ENCODE results near the gene MIER1. TPM values are rescaled to one million over a fixed set of nuclear protein-coding genes. Genes with fewer than 3 reads are reported as not detected.
A peak's percentile ranks its signal among the peaks of the same experiment; 100 is the strongest.
"Not testable (repeated sequence)": the region's sequence is repeated elsewhere in the genome, so short reads cannot be mapped to it uniquely, and the experiment has no call there.

Gene MIER1
- total RNA-seq, 2 donors from 2014 or later = 18.2 to 18.4 TPM

GRCh38 chr1:66978201-66978600, 53.4 kb downstream of the MIER1 start:
- Histone ChIP-seq H3K27me3 (no peaks in the 10 kb centered on the region), H3K36me3 (peaks cover 73% of the 10 kb centered on the region)
- TF ChIP-seq CTCF (IDR thresholded peaks at IDR 0.05) = no peak

GRCh38 chr1:66979621-66980020, 54.8 kb downstream of the MIER1 start:
- H3K27ac ChIP-seq; H3K27me3 ChIP-seq; H3K9me3 ChIP-seq; H3K4me1 ChIP-seq; DNase-seq (ENCODE audit: low spot score); H3K4me3 ChIP-seq: not testable (repeated sequence)
- H3K36me3 ChIP-seq = peaks cover 79% of the 10 kb centered on the region

More at GRCh38 chr1:66978201-66978600, 53.4 kb downstream of the MIER1 start:
- no peak overlapping the region for H3K4me3 ChIP-seq
- no peak for DNase-seq (ENCODE audit: low spot score)
- no peaks in the 10 kb centered on the region for H3K9me3 ChIP-seq
- H3K27ac ChIP-seq = no peak overlapping the region
- H3K4me1 ChIP-seq = peaks cover 0 to 8% of the 10 kb centered on the region in 2 donors

GRCh38 chr1:66980745-66981367, 56.1 kb downstream of the MIER1 start:
- peaks cover 0 to 8% of the 10 kb centered on the region in 2 donors for H3K4me1 ChIP-seq
- H3K9me3 ChIP-seq = no peaks in the 10 kb centered on the region
- TF ChIP-seq CTCF (IDR thresholded peaks at IDR 0.05) = no peak
- H3K27ac ChIP-seq = peak overlapping the region in 1 of 2 donors; percentile 29
- DNase-seq (ENCODE audit: low spot score) = no peak
- no peaks in the 10 kb centered on the region for H3K27me3 ChIP-seq
- peaks cover 81% of the 10 kb centered on the region for H3K36me3 ChIP-seq
- no peak overlapping the region for H3K4me3 ChIP-seq

DNA sequence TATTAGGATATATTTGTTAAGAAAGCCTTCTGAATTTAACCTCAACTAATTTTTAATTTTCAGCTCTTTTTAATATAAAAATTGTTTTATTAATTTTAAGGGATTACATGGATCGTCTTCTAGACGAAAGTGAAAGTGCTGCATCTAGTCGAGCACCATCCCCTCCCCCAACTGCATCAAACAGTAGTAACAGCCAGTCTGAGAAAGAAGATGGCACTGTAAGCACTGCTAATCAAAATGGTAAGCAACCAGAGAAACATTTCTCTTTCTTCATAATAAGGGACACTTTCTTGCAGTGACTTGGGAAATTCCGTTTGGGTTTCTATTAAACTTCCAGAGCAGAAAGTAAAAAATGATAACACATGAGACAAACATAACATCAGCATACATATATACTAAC, 56.9 kb downstream of the MIER1 start:
- Histone ChIP-seq H3K27ac (peak overlapping the region in 1 of 2 donors; percentile 29), H3K36me3 (peaks cover 80% of the 10 kb centered on the region), H3K9me3 (no peaks in the 10 kb centered on the region), H3K4me1 (peaks cover 0 to 8% of the 10 kb centered on the region in 2 donors), H3K27me3 (no peaks in the 10 kb centered on the region), H3K4me3 (peak overlapping the region in 1 of 2 donors; percentile 23)
- DNase-seq (ENCODE audit: low spot score) = no peak
- TF ChIP-seq CTCF (IDR thresholded peaks at IDR 0.05) = no peak

GRCh38 chr1:66982561-66983260, 57.9 kb downstream of the MIER1 start:
- DNase-seq (ENCODE audit: low spot score) = no peak
- Histone ChIP-seq H3K27ac (no peak overlapping the region), H3K9me3 (no peaks in the 10 kb centered on the region), H3K4me1 (peaks cover 0 to 8% of the 10 kb centered on the region in 2 donors), H3K36me3 (peaks cover 74% of the 10 kb centered on the region), H3K4me3 (no peak overlapping the region), H3K27me3 (no peaks in the 10 kb centered on the region)
- no peak for TF ChIP-seq CTCF (IDR thresholded peaks at IDR 0.05)

GRCh38 chr1:66984491-66984890, 59.7 kb downstream of the MIER1 start:
- H3K27ac ChIP-seq = no peak overlapping the region
- no peaks in the 10 kb centered on the region for H3K9me3 ChIP-seq
- DNase-seq (ENCODE audit: low spot score) = no peak
- no peaks in the 10 kb centered on the region for H3K27me3 ChIP-seq
- H3K4me1 ChIP-seq = peaks cover 0 to 8% of the 10 kb centered on the region in 2 donors
- peaks cover 71% of the 10 kb centered on the region for H3K36me3 ChIP-seq
- no peak overlapping the region for H3K4me3 ChIP-seq
- TF ChIP-seq CTCF (IDR thresholded peaks at IDR 0.05) = no peak

Measured in right atrium auricular region (tissue), 2 donors.